H1 (cell line): ENCODE results near the gene TRIM31. TPM values are rescaled to one million over a fixed set of nuclear protein-coding genes. Genes with fewer than 3 reads are reported as not detected.

Source experiments
- CTCF ChIA-PET: fragments of 300-600 bp; sonication (Branson Sonifier 250); formaldehyde crosslinking; loops from one replicate; lab custom pipeline; 2021; ENCODE audit not compliant: partially characterized antibody; lab: Charles Lee
- POLR2A ChIA-PET: fragments of 300-600 bp; sonication (Branson Sonifier 250); formaldehyde crosslinking; loops from one replicate; lab custom pipeline; 2021; ENCODE audit warnings: inconsistent platforms; ENCODE audit not compliant: partially characterized antibody; lab: Charles Lee
- DNase-seq, 2 experiments: peaks; one replicate each; pipeline versions ENCODE4 v3.0.0 to v3.0.0-alpha.2; 2010 to 2022; ENCODE audit warnings: low spot score in 2 of 2, low read depth in 1 of 2, mixed read lengths in 1 of 2
- FAIRE-seq: peaks from 2 replicates; lab custom pipeline; 2011; peaks lifted over from hg19 to GRCh38; lab: Jason Lieb, UNC
- H2AFZ ChIP-seq: 2 replicates; pipeline ENCODE4 v1.8.1; 2012; ENCODE audit warnings: low read length, inconsistent platforms
- H2AK5ac ChIP-seq: 2 replicates; pipeline ENCODE4 v1.6.1; 2013; ENCODE audit warnings: low read depth, low read length
- H2BK120ac ChIP-seq: replicated peaks from 2 replicates; pipeline ENCODE3; 2013; ENCODE audit warnings: low read depth, low read length, inconsistent platforms
- H2BK12ac ChIP-seq: 2 replicates; pipeline ENCODE4 v1.6.1; 2013; ENCODE audit warnings: low read depth, low read length
- H2BK15ac ChIP-seq: 2 replicates; pipeline ENCODE4 v1.6.1; 2013; ENCODE audit warnings: low read length
- H2BK20ac ChIP-seq: 2 replicates; pipeline ENCODE4 v1.6.1; 2013; ENCODE audit warnings: low read length
- H2BK5ac ChIP-seq: 2 replicates; pipeline ENCODE4 v1.6.1; 2013; ENCODE audit warnings: low read depth, low read length
- H3K14ac ChIP-seq: 2 replicates; pipeline ENCODE4 v1.6.1; 2013; ENCODE audit warnings: inconsistent platforms; ENCODE audit not compliant: insufficient read length
- H3K18ac ChIP-seq: 2 replicates; pipeline ENCODE4 v1.6.1; 2013; ENCODE audit warnings: low read length; ENCODE audit errors: extremely low read depth
- H3K23ac ChIP-seq: 2 replicates; pipeline ENCODE4 v1.6.1; 2013; ENCODE audit warnings: inconsistent platforms; ENCODE audit not compliant: insufficient read length
- H3K23me2 ChIP-seq: 2 replicates; pipeline ENCODE4 v1.6.1; 2013; ENCODE audit warnings: low read depth, low read length
- H3K27ac ChIP-seq: 2 replicates; pipeline ENCODE4 v1.6.1; 2011; ENCODE audit warnings: low read depth, low read length, inconsistent platforms
- H3K27me3 ChIP-seq, 4 experiments: replicated peaks in 1 of 4; 1 replicate in 1 of 4; 2 replicates in 3 of 4; pipeline versions ENCODE4 v1.6.1 to v1.8.1; 2011 to 2013; ENCODE audit warnings: low read length in 3 of 4, mild to moderate bottlenecking in 3 of 4, inconsistent platforms in 2 of 4, mixed read lengths in 2 of 4, moderate library complexity in 1 of 4; ENCODE audit not compliant: control insufficient read depth in 3 of 4, insufficient read depth in 3 of 4; ENCODE audit errors: extremely low read depth in 1 of 4
- H3K36me3 ChIP-seq, 4 experiments: 2 replicates each; pipeline versions ENCODE4 v1.6.1 to v1.8.1; 2011 to 2013; ENCODE audit warnings: mild to moderate bottlenecking in 4 of 4, low read length in 3 of 4, moderate library complexity in 2 of 4, control low read depth in 1 of 4, inconsistent platforms in 1 of 4; ENCODE audit not compliant: insufficient read depth in 4 of 4, control insufficient read depth in 2 of 4
- H3K4ac ChIP-seq: replicated peaks from 2 replicates; pipeline ENCODE3; 2013; ENCODE audit warnings: low read length, low read depth, mixed read lengths, inconsistent platforms; ENCODE audit not compliant: insufficient read length
- H3K4me1 ChIP-seq, 4 experiments: replicated peaks in 1 of 4; 1 replicate in 1 of 4; 2 replicates in 3 of 4; pipeline versions ENCODE4 v1.6.1 to v1.8.1; 2011 to 2013; ENCODE audit warnings: low read length in 3 of 4, inconsistent platforms in 2 of 4, mixed read lengths in 1 of 4; ENCODE audit not compliant: insufficient read depth in 4 of 4, control insufficient read depth in 3 of 4
- H3K4me2 ChIP-seq, 2 experiments: 2 replicates each; pipeline versions ENCODE4 v1.6.1 to v1.8.1; 2011 to 2013; ENCODE audit warnings: low read depth in 2 of 2, low read length in 2 of 2, control low read depth in 1 of 2, inconsistent platforms in 1 of 2, mild to moderate bottlenecking in 1 of 2; ENCODE audit not compliant: insufficient read depth in 1 of 2
- H3K4me3 ChIP-seq, 4 experiments: fragments of 200-600, 300-600 bp in 1 of 4; sonication (generic), shearing (Covaris generic), sonication (Bioruptor Twin) in 1 of 4; 2 replicates each; pipeline versions ENCODE4 v1.5.1 to v1.8.1; 2011 to 2016; ENCODE audit warnings: low read length in 4 of 4, low read depth in 3 of 4, control low read depth in 2 of 4, inconsistent platforms in 2 of 4, mild to moderate bottlenecking in 2 of 4, mixed read lengths in 1 of 4, moderate library complexity in 1 of 4; ENCODE audit not compliant: insufficient read depth in 2 of 4; ENCODE audit errors: extremely low read depth in 1 of 4
- H3K56ac ChIP-seq: replicated peaks from 2 replicates; pipeline ENCODE3; 2013; ENCODE audit warnings: low read depth, mild to moderate bottlenecking, mixed read lengths, low read length, inconsistent platforms; ENCODE audit not compliant: insufficient read length
- H3K79me1 ChIP-seq: 2 replicates; pipeline ENCODE4 v1.6.1; 2013; ENCODE audit warnings: low read depth, low read length, control low read depth
- H3K79me2 ChIP-seq, 2 experiments: 2 replicates each; pipeline versions ENCODE4 v1.6.1 to v1.8.1; 2012 to 2013; ENCODE audit warnings: low read length in 2 of 2, mild to moderate bottlenecking in 2 of 2, inconsistent platforms in 1 of 2; ENCODE audit not compliant: insufficient read depth in 2 of 2, control insufficient read depth in 1 of 2
- H3K9ac ChIP-seq, 4 experiments: replicated peaks in 1 of 4; 1 replicate in 1 of 4; 2 replicates in 3 of 4; pipeline versions ENCODE4 v1.6.1 to v1.8.1; 2011 to 2013; ENCODE audit warnings: low read depth in 3 of 4, low read length in 3 of 4, control low read depth in 2 of 4, mild to moderate bottlenecking in 2 of 4, moderate library complexity in 2 of 4, inconsistent platforms in 1 of 4; ENCODE audit errors: extremely low read depth in 1 of 4
- H3K9me3 ChIP-seq, 2 experiments: 2 replicates each; pipeline versions ENCODE4 v1.6.1 to v1.8.1; 2012 to 2013; ENCODE audit warnings: mild to moderate bottlenecking in 2 of 2, moderate library complexity in 2 of 2, control low read depth in 1 of 2, inconsistent platforms in 1 of 2, low read depth in 1 of 2, low read length in 1 of 2, mixed read lengths in 1 of 2; ENCODE audit not compliant: insufficient read depth in 2 of 2
- H4K20me1 ChIP-seq, 2 experiments: replicated peaks in 1 of 2; 2 replicates each; pipeline versions ENCODE3 to v1.8.1; 2011 to 2013; ENCODE audit warnings: inconsistent platforms in 2 of 2, low read length in 2 of 2, mild to moderate bottlenecking in 1 of 2; ENCODE audit not compliant: insufficient read depth in 2 of 2, control insufficient read depth in 1 of 2
- H4K5ac ChIP-seq: 2 replicates; pipeline ENCODE4 v1.6.1; 2013; ENCODE audit warnings: low read length, low read depth, mixed read lengths, inconsistent platforms; ENCODE audit not compliant: insufficient read length
- H4K8ac ChIP-seq: 2 replicates; pipeline ENCODE4 v1.8.0; 2013; ENCODE audit warnings: mild to moderate bottlenecking, moderate library complexity, low read length, inconsistent platforms; ENCODE audit not compliant: insufficient read depth; ENCODE audit errors: extremely low read depth
- H4K91ac ChIP-seq: replicated peaks from 2 replicates; pipeline ENCODE3; 2013; ENCODE audit warnings: low read length, mixed read lengths, inconsistent platforms; ENCODE audit not compliant: insufficient read length
- POU5F1 ChIP-seq: IDR thresholded peaks from 2 replicates; pipeline ENCODE4 v1.6.1; 2011; ENCODE audit warnings: low read depth, mild to moderate bottlenecking, low read length, moderate library complexity
- SAP30 ChIP-seq: fragments of 300-600 bp; sonication (generic); IDR thresholded peaks from 2 replicates; pipeline ENCODE4 v1.7.1; 2012; ENCODE audit warnings: low read length, moderate library complexity, mild to moderate bottlenecking, inconsistent platforms; ENCODE audit not compliant: insufficient read depth, insufficient replicate concordance
- TAF7 ChIP-seq: optimal IDR thresholded peaks from 2 replicates; pipeline ENCODE3; 2011; ENCODE audit warnings: low read depth, mild to moderate bottlenecking, inconsistent platforms, low read length, moderate library complexity, borderline replicate concordance
- WGBS, 2 experiments: shearing (Covaris generic) in 1 of 2; methylation state at CpG; one replicate each; pipeline versions ENCODE4 v1.1.6 to v1.1.7; 2013 to 2015; ENCODE audit warnings: low lambda C conversion rate in 2 of 2, mixed read lengths in 2 of 2, inconsistent platforms in 1 of 2, low coverage in 1 of 2, missing lambda C conversion rate in 1 of 2; ENCODE audit not compliant: insufficient replicate concordance in 2 of 2, insufficient coverage in 1 of 2, insufficient read length in 1 of 2; ENCODE audit errors: extremely low coverage in 1 of 2, missing lambda C conversion rate in 1 of 2; 5-methylcytosine and 5-hydroxymethylcytosine counted together
- long read RNA-seq, 2 experiments: library from RNA in 1 of 2; library from capped mRNA in 1 of 2; stranded (forward); transcript quantifications; one replicate each; pipeline ENCODE4 v2.0.0, GENCODE V29; 2021; ENCODE audit warnings: inconsistent platforms in 1 of 2
- polyA minus RNA-seq, 3 experiments: library from RNA; depleted of rRNA, polyadenylated mRNA; stranded (reverse); fragments of >200 nt; gene quantifications; 1 replicate in 2 of 3; 2 replicates in 1 of 3; pipeline ENCODE4 v1.2.3, GENCODE V29; 2011
- polyA plus RNA-seq, 7 experiments: library from polyadenylated mRNA; depleted of rRNA in 3 of 7; stranded (reverse) in 5 of 7; unstranded in 2 of 7; fragments of >200 nt in 5 of 7; fragments of 200-250 nt in 2 of 7; gene quantifications; 1 replicate in 5 of 7; 2 replicates in 1 of 7; 4 replicates in 1 of 7; pipeline versions ENCODE4 v1.2.1 to v1.2.3, GENCODE V29; 2011 to 2013; ENCODE audit warnings: missing spikeins in 2 of 7, mixed read lengths in 2 of 7
- total RNA-seq: library from RNA; stranded (reverse); fragmentation: NEBNext Ultra II Directional; extraction: Animal tissue kit (Norgen Biotek cat#: 25700); gene quantifications from 2 replicates; pipeline ENCODE4 v1.2.1, GENCODE V29; 2021

TRIM31 gene
- total RNA-seq (not detected in 2 replicates), polyA plus RNA-seq (2011; rRNA removed) (0.08 TPM in 1 of 2 replicates, not detected in the other), polyA minus RNA-seq (2011; rRNA and poly(A)+ RNA removed) (not detected in 2 replicates)
- polyA plus RNA-seq (2011; cell fraction: cytosol; rRNA removed): 0.06 TPM
- polyA plus RNA-seq (2011; cell fraction: nucleus; rRNA removed): not detected
- 0.19 to 0.31 TPM in 2 of 4 replicates, not detected in the others for polyA plus RNA-seq (2012, experiment 1 of 2)
- not detected for polyA plus RNA-seq (2012, experiment 2 of 2)
- not detected for polyA plus RNA-seq (2013, experiment 1 of 2)
- polyA plus RNA-seq (2013, experiment 2 of 2): 0.06 TPM
- not detected for polyA minus RNA-seq (2011; cell fraction: cytosol; rRNA and poly(A)+ RNA removed)
- polyA minus RNA-seq (2011; cell fraction: nucleus; rRNA and poly(A)+ RNA removed): not detected
- long read RNA-seq, experiment 1: 0 reads
- long read RNA-seq, experiment 2: 0 reads

- ChIA-PET CTCF (interaction anchor here (1.6 to 3.6 kb wide), 5 partner anchors 10 to 19 kb away, joined by 4 to 23 read pairs (median 12); no protein-coding TSS in a partner anchor), POLR2A (interaction anchor here (1.6 kb wide), 1 partner anchor 11 kb away, joined by 4 read pairs; no protein-coding TSS in a partner anchor)
- no peak within 1 kb of the TSS for H2BK120ac ChIP-seq
- no peak within 1 kb of the TSS for H2BK20ac ChIP-seq
- no peak within 1 kb of the TSS for H3K56ac ChIP-seq
- no peaks in the 10 kb centered on the region for H3K79me2 ChIP-seq
- H3K23me2 ChIP-seq: no peaks in the 10 kb centered on the region
- TF ChIP-seq POU5F1: no peak
- no peak for TF ChIP-seq TAF7
- no peak for TF ChIP-seq SAP30
- H3K4me1 ChIP-seq: no peaks in the 10 kb centered on the region
- no peak within 1 kb of the TSS for H3K23ac ChIP-seq
- no peaks in the 10 kb centered on the region for H3K36me3 ChIP-seq
- no peak within 1 kb of the TSS for H2BK12ac ChIP-seq
- no peak within 1 kb of the TSS for H2AK5ac ChIP-seq
- no peak within 1 kb of the TSS for H3K4me2 ChIP-seq
- DNase-seq: no peak
- no peak within 1 kb of the TSS for H3K9ac ChIP-seq
- H4K8ac ChIP-seq: no peak within 1 kb of the TSS
- 83 to 100% methylated on average over 1 to 3 of the region's 3 CpGs for WGBS, 2 experiments
- no peaks in the 10 kb centered on the region for H3K79me1 ChIP-seq
- no peak for FAIRE-seq
- no peak within 1 kb of the TSS for H4K91ac ChIP-seq
- no peaks in the 10 kb centered on the region for H4K20me1 ChIP-seq
- no peak within 1 kb of the TSS for H3K4me3 ChIP-seq
- H3K4ac ChIP-seq: no peak within 1 kb of the TSS
- H3K14ac ChIP-seq: no peak within 1 kb of the TSS
- H3K27ac ChIP-seq: no peak within 1 kb of the TSS
- no peak within 1 kb of the TSS for H3K18ac ChIP-seq
- peaks cover 0 to 13% (median 7%) of the 10 kb centered on the region in 4 experiments; a peak in 5 of 7 replicates for H3K27me3 ChIP-seq
- H2BK15ac ChIP-seq: no peak within 1 kb of the TSS
- no peak within 1 kb of the TSS for H2BK5ac ChIP-seq
- H3K9me3 ChIP-seq: no peaks in the 10 kb centered on the region
- H2AFZ ChIP-seq: no peak within 1 kb of the TSS
- no peak within 1 kb of the TSS for H4K5ac ChIP-seq
Measured at GRCh38 chr6:30113003-30113759, at the start of gene TRIM31. Gene TRIM31, minus strand, starts transcription at chr6:30113090. Its CDS starts 285 bp downstream, at chr6:30112805.
